NCI-H187 (cell line): ENCODE measurements around the gene SPRR2F.

Experiments
- DNase-seq, 2 experiments: peaks; one replicate each; lab custom pipeline; 2025; lab: John Stamatoyannopoulos, UW

The SPRR2F gene

DNA sequence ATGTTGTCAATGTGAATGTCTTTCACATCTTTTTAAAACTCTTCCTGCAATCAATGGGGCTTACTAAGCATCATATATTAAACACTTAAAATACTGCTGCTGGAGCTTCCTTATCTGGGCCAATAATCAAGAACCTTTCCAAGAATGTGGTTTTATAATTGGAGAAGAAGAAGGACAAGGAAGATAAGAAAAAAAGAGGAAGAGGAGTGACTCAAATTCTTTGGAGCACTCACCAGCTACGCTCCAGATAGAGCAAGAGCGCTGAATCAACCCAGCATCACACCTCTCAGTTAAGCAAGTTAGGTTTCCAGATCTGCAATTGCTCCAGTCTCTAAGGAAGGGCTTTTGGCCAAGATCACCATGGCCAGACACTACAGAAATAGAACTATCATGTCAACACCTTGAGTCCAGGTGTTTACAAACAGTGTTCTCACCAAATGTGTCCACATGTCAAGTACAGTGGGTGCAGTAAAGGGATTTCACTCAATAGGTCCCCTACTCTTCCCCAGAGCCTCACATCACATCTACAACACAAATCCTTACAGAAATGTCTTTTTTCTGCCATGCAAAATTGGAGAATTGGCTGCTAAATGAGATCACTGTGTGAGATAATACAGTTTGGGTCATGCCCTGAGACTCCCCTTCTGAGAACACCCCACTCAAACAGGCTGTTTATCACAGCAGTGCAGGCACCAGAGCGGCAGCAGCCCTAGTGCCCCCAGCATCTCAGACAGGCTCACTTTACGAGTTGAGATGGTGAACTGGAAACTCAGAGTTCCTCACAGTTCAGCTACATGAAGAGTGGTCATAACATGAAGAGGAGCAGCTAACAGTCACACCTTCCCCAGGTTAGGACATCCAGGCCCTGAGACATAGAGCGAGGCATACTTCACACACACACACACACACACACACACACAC, 40.2 kb downstream of the SPRR2F start:
- DNase-seq = no peak

DNA sequence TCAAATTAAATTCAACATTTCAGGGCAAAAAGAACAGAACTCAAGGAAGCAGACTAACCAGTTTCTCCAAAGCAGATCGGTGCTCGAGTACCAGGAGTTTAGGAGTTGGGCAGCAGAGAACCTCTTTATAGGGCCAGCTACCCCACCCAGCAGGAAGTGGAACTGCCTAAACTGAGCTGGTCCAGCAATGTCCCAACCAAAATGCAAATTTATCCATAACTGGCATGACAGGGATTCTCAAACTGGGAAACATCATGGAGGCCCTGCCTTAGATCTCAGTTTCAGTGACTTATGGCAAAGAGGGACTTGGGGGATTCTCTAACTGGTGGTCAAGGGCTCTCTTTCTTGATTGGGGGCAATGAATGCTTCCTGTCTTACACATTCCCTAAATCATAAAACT, 41.8 kb downstream of the SPRR2F start, which contains the start of gene SPRR2B:
Gene SPRR2B (minus strand): TSS at position 101 of the 400 bp plus-strand sequence. CDS start 772 bp downstream, outside the sequence.
- no peak for DNase-seq

DNA sequence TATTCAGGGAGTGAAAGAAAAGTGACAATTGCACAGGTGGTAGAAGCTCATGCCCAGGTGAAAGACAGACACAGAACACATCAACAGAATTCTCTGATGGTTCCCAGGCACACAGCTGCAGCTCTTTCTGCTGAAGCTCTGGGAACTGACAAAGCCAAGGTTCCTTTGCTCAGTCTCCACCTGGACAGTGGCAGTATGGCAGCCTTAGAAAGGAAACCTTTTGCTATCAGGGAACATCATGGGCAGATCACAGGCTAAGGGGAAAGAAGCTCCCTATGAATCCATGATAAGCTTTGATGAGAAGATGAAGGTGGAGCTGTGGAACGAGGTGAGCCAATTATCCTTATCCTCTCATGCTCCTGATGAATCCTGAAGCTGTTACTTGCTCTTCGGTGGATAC, 43.1 kb downstream of the SPRR2F start:
- no peak for DNase-seq
